SK-N-SH (cell line): ENCODE measurements around the gene OGN. TPM values are rescaled to one million over a fixed set of nuclear protein-coding genes. Genes with fewer than 3 reads are reported as not detected.
"Not testable (repeated sequence)": the region's sequence is repeated elsewhere in the genome, so short reads cannot be mapped to it uniquely, and the experiment has no call there.

ENCODE experiments used
- CTCF ChIA-PET: fragments of 300-600, 350-600 bp; formaldehyde crosslinking; extraction: SDS; loops from one replicate; lab custom pipeline; 2021; lab: Yijun Ruan, JAX
- POLR2A ChIA-PET: fragments of 350-600 bp; sonication (Branson Sonifier 250); formaldehyde crosslinking; extraction: SDS; loops from one replicate; lab custom pipeline; 2020; ENCODE audit warnings: antibody characterized with exemption, inconsistent platforms; lab: Yijun Ruan, JAX
- DNase-seq: peaks from one replicate; pipeline ENCODE4 v3.0.0; 2012
- H2AFZ ChIP-seq: fragments of 200-600 bp; sonication (generic); 2 replicates; pipeline ENCODE4 v1.8.1; 2016; ENCODE audit warnings: antibody characterized with exemption, mild to moderate bottlenecking, low read depth
- H3F3A ChIP-seq: fragments of 200-600 bp; sonication (generic); replicated peaks from 2 replicates; pipeline ENCODE3; 2016; ENCODE audit warnings: antibody characterized with exemption, mild to moderate bottlenecking; ENCODE audit not compliant: insufficient read depth
- H3K27ac ChIP-seq, 2 experiments: fragments of 200-500 bp in 1 of 2; fragments of 200-600 bp in 1 of 2; sonication (Bioruptor generic) in 1 of 2; sonication (generic), shearing (Covaris generic) in 1 of 2; 2 replicates each; pipeline versions ENCODE4 v1.5.1 to v1.6.1; 2014 to 2016; ENCODE audit warnings: low read depth in 2 of 2, inconsistent platforms in 1 of 2, low read length in 1 of 2, mild to moderate bottlenecking in 1 of 2, mixed read lengths in 1 of 2
- H3K27me3 ChIP-seq: fragments of 200-600 bp; sonication (generic), shearing (Covaris generic); 2 replicates; pipeline ENCODE4 v1.6.1; 2016; ENCODE audit warnings: mixed run types; ENCODE audit not compliant: insufficient read depth
- H3K36me3 ChIP-seq, 2 experiments: fragments of 200-500 bp in 1 of 2; fragments of 200-600 bp in 1 of 2; sonication (Bioruptor generic) in 1 of 2; sonication (generic) in 1 of 2; replicated peaks in 1 of 2; 2 replicates each; pipeline versions ENCODE3 to v1.5.1; 2014 to 2016; ENCODE audit warnings: low read length in 1 of 2, mild to moderate bottlenecking in 1 of 2; ENCODE audit not compliant: insufficient read depth in 2 of 2, control insufficient read depth in 1 of 2
- H3K4me1 ChIP-seq, 2 experiments: fragments of 200-500 bp in 1 of 2; fragments of 200-600 bp in 1 of 2; sonication (Bioruptor generic) in 1 of 2; sonication (generic), shearing (Covaris generic) in 1 of 2; 2 replicates each; pipeline versions ENCODE4 v1.5.1 to v1.6.1; 2014 to 2016; ENCODE audit warnings: low read depth in 1 of 2, low read length in 1 of 2, mixed run types in 1 of 2; ENCODE audit not compliant: insufficient read depth in 2 of 2, control insufficient read depth in 1 of 2
- H3K4me2 ChIP-seq: fragments of 200-600 bp; sonication (generic), shearing (Covaris generic); 2 replicates; pipeline ENCODE4 v1.6.1; 2017; ENCODE audit warnings: mixed run types
- H3K4me3 ChIP-seq, 2 experiments: fragments of 200-500 bp in 1 of 2; fragments of 200-600 bp in 1 of 2; sonication (Bioruptor generic) in 1 of 2; sonication (generic), shearing (Covaris generic) in 1 of 2; 2 replicates each; pipeline versions ENCODE4 v1.5.1 to v1.8.1; 2014 to 2016; ENCODE audit warnings: low read depth in 2 of 2, inconsistent platforms in 1 of 2, low read length in 1 of 2, mild to moderate bottlenecking in 1 of 2, mixed read lengths in 1 of 2, moderate library complexity in 1 of 2
- H3K79me2 ChIP-seq: fragments of 200-600 bp; sonication (generic); 2 replicates; pipeline ENCODE4 v1.8.1; 2017; ENCODE audit warnings: mild to moderate bottlenecking; ENCODE audit not compliant: insufficient read depth
- H3K9ac ChIP-seq: fragments of 200-600 bp; sonication (generic); 2 replicates; pipeline ENCODE4 v1.6.1; 2017; ENCODE audit warnings: mixed run types
- H3K9me2 ChIP-seq: fragments of 200-600 bp; sonication (generic); 2 replicates; pipeline ENCODE4 v1.6.1; 2017; ENCODE audit warnings: mixed run types
- H3K9me3 ChIP-seq: fragments of 200-600 bp; sonication (generic); 2 replicates; pipeline ENCODE4 v1.6.1; 2017; ENCODE audit warnings: mixed run types, mild to moderate bottlenecking, moderate library complexity
- H4K20me1 ChIP-seq: fragments of 200-600 bp; sonication (generic); 2 replicates; pipeline ENCODE4 v1.6.1; 2017; ENCODE audit warnings: mild to moderate bottlenecking, mixed run types; ENCODE audit not compliant: insufficient read depth
- EZH2phosphoT487 ChIP-seq: fragments of 200-600 bp; sonication (generic); IDR thresholded peaks from 2 replicates; pipeline ENCODE4 v1.6.1; 2017; ENCODE audit warnings: low read depth, mixed run types, mild to moderate bottlenecking, antibody characterized with exemption, moderate library complexity, borderline replicate concordance
- FOSL2 ChIP-seq: IDR thresholded peaks from 2 replicates; pipeline ENCODE4 v1.4.0; 2012; ENCODE audit warnings: low read depth, mild to moderate bottlenecking, moderate library complexity, borderline replicate concordance
- FOXM1 ChIP-seq: IDR thresholded peaks from 2 replicates; pipeline ENCODE4 v1.4.0; 2012; ENCODE audit warnings: low read depth, mild to moderate bottlenecking
- JUND ChIP-seq: IDR thresholded peaks from 2 replicates; pipeline ENCODE4 v1.4.0; 2012
- MEF2A ChIP-seq: IDR thresholded peaks from 2 replicates; pipeline ENCODE4 v1.4.0; 2012; ENCODE audit warnings: low read depth, borderline replicate concordance
- MXI1 ChIP-seq: IDR thresholded peaks from 2 replicates; pipeline ENCODE4 v1.6.1; 2012; ENCODE audit warnings: mild to moderate bottlenecking, low read depth, low read length, improper control_type of control experiment
- NFIC ChIP-seq: IDR thresholded peaks from 2 replicates; pipeline ENCODE4 v1.4.0; 2012; ENCODE audit warnings: borderline replicate concordance
- NRF1 ChIP-seq: IDR thresholded peaks from 2 replicates; pipeline ENCODE4 v1.6.1; 2012; ENCODE audit warnings: low read depth, mild to moderate bottlenecking, low read length
- POLR2AphosphoS5 ChIP-seq: IDR thresholded peaks from 2 replicates; pipeline ENCODE4 v1.6.1; 2012; ENCODE audit warnings: low read depth, low read length
- RAD21 ChIP-seq: IDR thresholded peaks from 2 replicates; pipeline ENCODE4 v1.6.1; 2012; ENCODE audit warnings: mild to moderate bottlenecking, low read length
- RCOR1 ChIP-seq: fragments of 150-350 bp; IDR thresholded peaks from 2 replicates; pipeline ENCODE4 v1.6.1; 2017; ENCODE audit warnings: antibody characterized with exemption, low read length
- RFX5 ChIP-seq: IDR thresholded peaks from 2 replicates; pipeline ENCODE4 v1.6.1; 2012; ENCODE audit warnings: mild to moderate bottlenecking, improper control_type of control experiment, low read length
- SMC3 ChIP-seq: IDR thresholded peaks from 2 replicates; pipeline ENCODE4 v1.6.1; 2012; ENCODE audit warnings: low read depth, low read length, improper control_type of control experiment
- TCF12 ChIP-seq: IDR thresholded peaks from 2 replicates; pipeline ENCODE4 v1.4.0; 2012
- WGBS: methylation state at CpG from one replicate; pipeline ENCODE4 v1.1.6; 2017; ENCODE audit warnings: low lambda C conversion rate; 5-methylcytosine and 5-hydroxymethylcytosine counted together
- polyA plus RNA-seq, 3 experiments: library from polyadenylated mRNA; depleted of rRNA; stranded (reverse); fragments of >200 nt; gene quantifications; 2 replicates each; pipeline ENCODE4 v1.2.3, GENCODE V29; 2012
- TF ChIP-seq, protein P1 (sequence below): IDR thresholded peaks from 2 replicates; pipeline ENCODE4; 2012
- TF ChIP-seq, protein P2 (sequence below): IDR thresholded peaks from 2 replicates; pipeline ENCODE4 v1.4.0; 2012; ENCODE audit warnings: low read depth
- TF ChIP-seq, protein P3 (sequence below): fragments of 200-600 bp; sonication (generic); IDR thresholded peaks from 2 replicates; pipeline ENCODE4 v1.6.1; 2017; ENCODE audit warnings: antibody characterized with exemption, mild to moderate bottlenecking, moderate library complexity
- TF ChIP-seq, protein P4 (sequence below): fragments of 150-350 bp; IDR thresholded peaks from 2 replicates; pipeline ENCODE4 v1.6.1; 2017; ENCODE audit warnings: antibody characterized with exemption, low read length, low read depth, borderline replicate concordance
- TF ChIP-seq, protein P5 (sequence below): IDR thresholded peaks from 2 replicates; pipeline ENCODE4 v1.6.1; 2012; ENCODE audit warnings: mild to moderate bottlenecking, low read depth, low read length, moderate library complexity
- TF ChIP-seq, protein P6 (sequence below): IDR thresholded peaks from 2 replicates; pipeline ENCODE4 v1.4.0; 2012; ENCODE audit warnings: low read depth, borderline replicate concordance

The OGN gene
- polyA plus RNA-seq, 1 of the 3 experiments (the other 2 are of a cell fraction) = 0.03 TPM

DNA sequence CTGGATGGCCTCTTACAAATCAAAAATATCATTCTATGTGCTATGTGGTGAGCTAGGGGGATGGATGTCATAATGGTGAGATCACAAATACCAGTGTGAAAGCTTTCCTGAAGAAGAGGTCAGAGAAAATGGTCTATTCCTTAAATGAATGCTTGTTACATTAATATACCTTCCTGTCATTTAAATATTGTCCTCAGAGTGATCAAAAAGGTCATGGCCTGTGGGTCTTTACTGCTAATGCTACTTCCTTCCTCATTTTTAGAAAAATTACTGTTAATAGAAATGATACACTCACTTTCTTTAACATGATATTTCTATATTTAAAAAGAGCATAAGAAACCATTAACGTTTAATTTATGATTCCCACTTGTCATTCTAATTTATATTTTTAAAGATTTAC, 10.2 kb upstream of the OGN start:
- H2AFZ ChIP-seq = no peak overlapping the region
- no peaks in the 10 kb centered on the region for H3K79me2 ChIP-seq
- no peak overlapping the region for H3K27ac ChIP-seq
- peaks cover 3% of the 10 kb centered on the region for H3F3A ChIP-seq
- no peak overlapping the region for H3K4me2 ChIP-seq
- H4K20me1 ChIP-seq = no peaks in the 10 kb centered on the region
- POLR2A ChIA-PET = no interaction called here
- H3K9me2 ChIP-seq = no peaks in the 10 kb centered on the region
- H3K4me1 ChIP-seq = peaks cover 5 to 8% of the 10 kb centered on the region in 2 experiments; a peak in 3 of 4 replicates
- 96% methylated on average over 1 of the region's 1 CpG for WGBS
- H3K4me3 ChIP-seq = no peak overlapping the region
- CTCF ChIA-PET = interaction anchor here (1.7 kb wide), 1 partner anchor 24 kb away, joined by 6 read pairs; no protein-coding TSS in a partner anchor
- H3K9ac ChIP-seq = no peak overlapping the region
- H3K36me3 ChIP-seq = no peaks in the 10 kb centered on the region
- no peaks in the 10 kb centered on the region for H3K9me3 ChIP-seq
- H3K27me3 ChIP-seq = no peaks in the 10 kb centered on the region
- DNase-seq = no peak
- TF ChIP-seq JUND = no peak
- TF ChIP-seq, protein P1, sequence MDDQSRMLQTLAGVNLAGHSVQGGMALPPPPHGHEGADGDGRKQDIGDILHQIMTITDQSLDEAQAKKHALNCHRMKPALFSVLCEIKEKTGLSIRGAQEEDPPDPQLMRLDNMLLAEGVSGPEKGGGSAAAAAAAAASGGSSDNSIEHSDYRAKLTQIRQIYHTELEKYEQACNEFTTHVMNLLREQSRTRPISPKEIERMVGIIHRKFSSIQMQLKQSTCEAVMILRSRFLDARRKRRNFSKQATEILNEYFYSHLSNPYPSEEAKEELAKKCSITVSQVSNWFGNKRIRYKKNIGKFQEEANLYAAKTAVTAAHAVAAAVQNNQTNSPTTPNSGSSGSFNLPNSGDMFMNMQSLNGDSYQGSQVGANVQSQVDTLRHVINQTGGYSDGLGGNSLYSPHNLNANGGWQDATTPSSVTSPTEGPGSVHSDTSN = no peak
- TF ChIP-seq, protein P2, sequence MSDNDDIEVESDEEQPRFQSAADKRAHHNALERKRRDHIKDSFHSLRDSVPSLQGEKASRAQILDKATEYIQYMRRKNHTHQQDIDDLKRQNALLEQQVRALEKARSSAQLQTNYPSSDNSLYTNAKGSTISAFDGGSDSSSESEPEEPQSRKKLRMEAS = no peak
- TF ChIP-seq RAD21 = no peak
- TF ChIP-seq RCOR1 = no peak
- TF ChIP-seq TCF12 = no peak
- TF ChIP-seq POLR2AphosphoS5 = no peak
- TF ChIP-seq, protein P3, sequence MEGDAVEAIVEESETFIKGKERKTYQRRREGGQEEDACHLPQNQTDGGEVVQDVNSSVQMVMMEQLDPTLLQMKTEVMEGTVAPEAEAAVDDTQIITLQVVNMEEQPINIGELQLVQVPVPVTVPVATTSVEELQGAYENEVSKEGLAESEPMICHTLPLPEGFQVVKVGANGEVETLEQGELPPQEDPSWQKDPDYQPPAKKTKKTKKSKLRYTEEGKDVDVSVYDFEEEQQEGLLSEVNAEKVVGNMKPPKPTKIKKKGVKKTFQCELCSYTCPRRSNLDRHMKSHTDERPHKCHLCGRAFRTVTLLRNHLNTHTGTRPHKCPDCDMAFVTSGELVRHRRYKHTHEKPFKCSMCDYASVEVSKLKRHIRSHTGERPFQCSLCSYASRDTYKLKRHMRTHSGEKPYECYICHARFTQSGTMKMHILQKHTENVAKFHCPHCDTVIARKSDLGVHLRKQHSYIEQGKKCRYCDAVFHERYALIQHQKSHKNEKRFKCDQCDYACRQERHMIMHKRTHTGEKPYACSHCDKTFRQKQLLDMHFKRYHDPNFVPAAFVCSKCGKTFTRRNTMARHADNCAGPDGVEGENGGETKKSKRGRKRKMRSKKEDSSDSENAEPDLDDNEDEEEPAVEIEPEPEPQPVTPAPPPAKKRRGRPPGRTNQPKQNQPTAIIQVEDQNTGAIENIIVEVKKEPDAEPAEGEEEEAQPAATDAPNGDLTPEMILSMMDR = no peak
- TF ChIP-seq, protein P4, sequence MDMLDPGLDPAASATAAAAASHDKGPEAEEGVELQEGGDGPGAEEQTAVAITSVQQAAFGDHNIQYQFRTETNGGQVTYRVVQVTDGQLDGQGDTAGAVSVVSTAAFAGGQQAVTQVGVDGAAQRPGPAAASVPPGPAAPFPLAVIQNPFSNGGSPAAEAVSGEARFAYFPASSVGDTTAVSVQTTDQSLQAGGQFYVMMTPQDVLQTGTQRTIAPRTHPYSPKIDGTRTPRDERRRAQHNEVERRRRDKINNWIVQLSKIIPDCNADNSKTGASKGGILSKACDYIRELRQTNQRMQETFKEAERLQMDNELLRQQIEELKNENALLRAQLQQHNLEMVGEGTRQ = no peak
- TF ChIP-seq, protein P5, sequence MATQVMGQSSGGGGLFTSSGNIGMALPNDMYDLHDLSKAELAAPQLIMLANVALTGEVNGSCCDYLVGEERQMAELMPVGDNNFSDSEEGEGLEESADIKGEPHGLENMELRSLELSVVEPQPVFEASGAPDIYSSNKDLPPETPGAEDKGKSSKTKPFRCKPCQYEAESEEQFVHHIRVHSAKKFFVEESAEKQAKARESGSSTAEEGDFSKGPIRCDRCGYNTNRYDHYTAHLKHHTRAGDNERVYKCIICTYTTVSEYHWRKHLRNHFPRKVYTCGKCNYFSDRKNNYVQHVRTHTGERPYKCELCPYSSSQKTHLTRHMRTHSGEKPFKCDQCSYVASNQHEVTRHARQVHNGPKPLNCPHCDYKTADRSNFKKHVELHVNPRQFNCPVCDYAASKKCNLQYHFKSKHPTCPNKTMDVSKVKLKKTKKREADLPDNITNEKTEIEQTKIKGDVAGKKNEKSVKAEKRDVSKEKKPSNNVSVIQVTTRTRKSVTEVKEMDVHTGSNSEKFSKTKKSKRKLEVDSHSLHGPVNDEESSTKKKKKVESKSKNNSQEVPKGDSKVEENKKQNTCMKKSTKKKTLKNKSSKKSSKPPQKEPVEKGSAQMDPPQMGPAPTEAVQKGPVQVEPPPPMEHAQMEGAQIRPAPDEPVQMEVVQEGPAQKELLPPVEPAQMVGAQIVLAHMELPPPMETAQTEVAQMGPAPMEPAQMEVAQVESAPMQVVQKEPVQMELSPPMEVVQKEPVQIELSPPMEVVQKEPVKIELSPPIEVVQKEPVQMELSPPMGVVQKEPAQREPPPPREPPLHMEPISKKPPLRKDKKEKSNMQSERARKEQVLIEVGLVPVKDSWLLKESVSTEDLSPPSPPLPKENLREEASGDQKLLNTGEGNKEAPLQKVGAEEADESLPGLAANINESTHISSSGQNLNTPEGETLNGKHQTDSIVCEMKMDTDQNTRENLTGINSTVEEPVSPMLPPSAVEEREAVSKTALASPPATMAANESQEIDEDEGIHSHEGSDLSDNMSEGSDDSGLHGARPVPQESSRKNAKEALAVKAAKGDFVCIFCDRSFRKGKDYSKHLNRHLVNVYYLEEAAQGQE = no peak
- TF ChIP-seq SMC3 = no peak
- TF ChIP-seq RFX5 = no peak
- TF ChIP-seq FOXM1 = no peak
- TF ChIP-seq NRF1 = no peak
- no peak for TF ChIP-seq MXI1
- no peak for TF ChIP-seq EZH2phosphoT487
- TF ChIP-seq MEF2A = no peak
- TF ChIP-seq NFIC = no peak
- TF ChIP-seq, protein P6, sequence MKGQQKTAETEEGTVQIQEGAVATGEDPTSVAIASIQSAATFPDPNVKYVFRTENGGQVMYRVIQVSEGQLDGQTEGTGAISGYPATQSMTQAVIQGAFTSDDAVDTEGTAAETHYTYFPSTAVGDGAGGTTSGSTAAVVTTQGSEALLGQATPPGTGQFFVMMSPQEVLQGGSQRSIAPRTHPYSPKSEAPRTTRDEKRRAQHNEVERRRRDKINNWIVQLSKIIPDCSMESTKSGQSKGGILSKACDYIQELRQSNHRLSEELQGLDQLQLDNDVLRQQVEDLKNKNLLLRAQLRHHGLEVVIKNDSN = no peak
- no peak for TF ChIP-seq FOSL2

DNA sequence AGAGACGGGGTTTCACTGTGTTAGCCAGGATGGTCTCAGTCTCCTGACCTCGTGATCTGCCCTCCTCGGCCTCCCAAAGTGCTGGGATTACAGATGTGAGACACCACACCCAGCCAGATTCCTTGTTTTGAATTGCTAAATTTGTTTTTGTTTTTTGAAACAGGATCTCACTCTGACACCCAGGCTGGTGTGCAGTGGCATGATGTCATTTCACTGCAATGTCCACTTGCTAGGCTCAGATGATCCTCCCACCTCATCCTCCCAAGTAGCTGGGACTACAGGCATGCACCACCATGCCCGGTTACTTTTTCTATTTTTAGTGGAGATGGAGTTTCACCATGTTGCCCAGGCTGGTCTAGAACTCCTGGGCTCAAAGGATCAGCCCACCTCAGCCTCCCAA, 6.8 kb upstream of the OGN start:
- H3F3A ChIP-seq, H4K20me1 ChIP-seq, H3K9ac ChIP-seq, H3K4me2 ChIP-seq, H3K79me2 ChIP-seq, H3K4me3 ChIP-seq, H3K27me3 ChIP-seq, H3K36me3 ChIP-seq, H2AFZ ChIP-seq, H3K9me3 ChIP-seq, POLR2A ChIA-PET, H3K4me1 ChIP-seq, H3K27ac ChIP-seq, DNase-seq, H3K9me2 ChIP-seq: not testable (repeated sequence)
- 92% methylated on average over 4 of the region's 4 CpGs for WGBS
- CTCF ChIA-PET = interaction anchor here (1.6 kb wide), 1 partner anchor 11 kb away, joined by 4 read pairs; no protein-coding TSS in a partner anchor
